ENCODE data around the gene SPC25.
"Not testable (repeated sequence)": the region's sequence is repeated elsewhere in the genome, so short reads cannot be mapped to it uniquely, and the experiment has no call there.

Gene SPC25, protein sequence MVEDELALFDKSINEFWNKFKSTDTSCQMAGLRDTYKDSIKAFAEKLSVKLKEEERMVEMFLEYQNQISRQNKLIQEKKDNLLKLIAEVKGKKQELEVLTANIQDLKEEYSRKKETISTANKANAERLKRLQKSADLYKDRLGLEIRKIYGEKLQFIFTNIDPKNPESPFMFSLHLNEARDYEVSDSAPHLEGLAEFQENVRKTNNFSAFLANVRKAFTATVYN

DNA sequence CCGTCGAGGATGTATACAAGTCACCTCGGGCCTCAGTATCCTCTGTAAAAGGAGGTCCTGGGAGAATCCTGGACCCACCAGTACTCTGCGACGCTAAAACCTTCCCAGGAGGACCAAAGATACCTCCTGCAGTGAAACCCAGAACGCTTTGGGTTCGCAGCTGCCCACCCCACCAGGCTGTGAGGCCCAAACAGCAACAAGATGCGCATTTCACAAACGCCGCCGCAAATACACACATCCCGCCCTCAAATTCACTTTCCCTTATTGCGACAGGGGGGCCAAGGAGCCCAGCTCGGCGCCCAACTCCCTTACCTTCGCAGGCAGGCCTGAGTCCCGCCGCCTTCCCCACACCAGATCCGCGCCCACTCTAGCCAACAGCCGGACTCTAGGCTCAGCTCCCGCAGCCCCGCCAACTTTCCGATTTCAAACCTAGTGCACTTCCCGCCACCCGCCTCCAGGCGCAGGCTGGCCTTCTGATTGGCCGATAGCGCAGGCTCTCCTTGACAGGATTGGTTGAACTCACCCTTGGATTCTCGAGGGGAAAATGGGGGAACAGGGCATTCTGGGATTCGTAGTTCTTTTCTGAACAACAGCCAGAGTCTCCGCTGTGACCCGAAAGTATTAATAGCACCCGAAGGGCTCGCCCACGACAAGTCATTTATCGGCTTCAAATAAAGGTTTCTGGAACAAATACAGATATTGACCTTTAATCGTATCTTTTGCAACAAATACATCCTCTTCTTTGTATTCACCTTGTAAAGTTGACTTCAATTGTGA, at the start of gene SPC25:
SPC25 (minus strand) TSS at position 425 of the 777 bp plus-strand sequence. CDS start 911 bp downstream, outside the sequence.
- H3K4me3 ChIP-seq (ENCODE audit: control insufficient read depth, low read depth, low read length): peak within 1 kb of the TSS; percentile 84
- TF ChIP-seq, protein P1, sequence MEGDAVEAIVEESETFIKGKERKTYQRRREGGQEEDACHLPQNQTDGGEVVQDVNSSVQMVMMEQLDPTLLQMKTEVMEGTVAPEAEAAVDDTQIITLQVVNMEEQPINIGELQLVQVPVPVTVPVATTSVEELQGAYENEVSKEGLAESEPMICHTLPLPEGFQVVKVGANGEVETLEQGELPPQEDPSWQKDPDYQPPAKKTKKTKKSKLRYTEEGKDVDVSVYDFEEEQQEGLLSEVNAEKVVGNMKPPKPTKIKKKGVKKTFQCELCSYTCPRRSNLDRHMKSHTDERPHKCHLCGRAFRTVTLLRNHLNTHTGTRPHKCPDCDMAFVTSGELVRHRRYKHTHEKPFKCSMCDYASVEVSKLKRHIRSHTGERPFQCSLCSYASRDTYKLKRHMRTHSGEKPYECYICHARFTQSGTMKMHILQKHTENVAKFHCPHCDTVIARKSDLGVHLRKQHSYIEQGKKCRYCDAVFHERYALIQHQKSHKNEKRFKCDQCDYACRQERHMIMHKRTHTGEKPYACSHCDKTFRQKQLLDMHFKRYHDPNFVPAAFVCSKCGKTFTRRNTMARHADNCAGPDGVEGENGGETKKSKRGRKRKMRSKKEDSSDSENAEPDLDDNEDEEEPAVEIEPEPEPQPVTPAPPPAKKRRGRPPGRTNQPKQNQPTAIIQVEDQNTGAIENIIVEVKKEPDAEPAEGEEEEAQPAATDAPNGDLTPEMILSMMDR (IDR thresholded peaks at IDR 0.05; ENCODE audit: control insufficient read depth, insufficient read depth, low read depth, low read length, missing control alignments): peak; percentile 17
- peak; percentile 40 for DNase-seq (ENCODE audit: low read depth)

DNA sequence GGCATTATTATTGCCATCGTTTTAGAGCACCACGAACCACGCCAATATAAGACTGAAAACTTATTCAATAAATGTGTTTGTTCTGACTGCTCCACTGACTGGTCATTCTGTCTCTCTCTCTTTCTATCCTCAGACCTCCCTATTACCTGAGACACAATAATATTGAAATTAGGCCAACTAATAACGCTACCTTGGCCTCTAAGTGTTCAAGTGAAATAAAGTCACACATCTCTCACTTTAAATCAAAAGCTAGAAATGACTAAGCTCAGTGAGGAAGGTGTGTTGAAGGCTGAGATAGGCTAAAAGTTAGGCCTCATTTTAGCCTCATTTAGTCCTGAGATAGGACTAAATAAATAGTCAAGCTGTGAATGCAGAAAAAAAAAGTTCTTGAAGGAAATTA, 49.7 kb upstream of the SPC25 start:
- H3K4me3 ChIP-seq (ENCODE audit: control insufficient read depth, low read depth, low read length): no peak overlapping the region
- DNase-seq (ENCODE audit: low read depth): no peak
- TF ChIP-seq, protein P1 (IDR thresholded peaks at IDR 0.05; ENCODE audit: control insufficient read depth, insufficient read depth, low read depth, low read length, missing control alignments): no peak

DNA sequence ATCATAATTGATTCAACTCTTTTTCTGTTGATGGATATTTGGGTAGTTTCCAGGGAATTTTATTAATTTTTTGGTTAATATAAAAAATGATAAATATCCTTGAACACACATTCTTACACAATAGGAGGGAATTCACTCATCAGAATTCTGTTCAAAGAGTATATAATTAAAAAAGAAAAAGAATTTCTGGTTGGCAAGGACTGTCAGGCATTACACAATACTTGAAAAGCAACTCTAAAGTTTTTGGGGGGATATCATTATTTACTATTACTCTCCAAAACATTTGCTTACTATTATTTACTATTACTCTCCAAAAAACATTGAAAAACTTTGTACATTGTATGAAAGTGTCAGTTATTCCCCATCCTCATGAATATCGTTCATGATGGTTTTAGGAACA, 48.8 kb upstream of the SPC25 start:
- H3K4me3 ChIP-seq (ENCODE audit: control insufficient read depth, low read depth, low read length): no peak overlapping the region
- no peak for DNase-seq (ENCODE audit: low read depth)
- TF ChIP-seq, protein P1 (IDR thresholded peaks at IDR 0.05; ENCODE audit: control insufficient read depth, insufficient read depth, low read depth, low read length, missing control alignments): no peak

DNA sequence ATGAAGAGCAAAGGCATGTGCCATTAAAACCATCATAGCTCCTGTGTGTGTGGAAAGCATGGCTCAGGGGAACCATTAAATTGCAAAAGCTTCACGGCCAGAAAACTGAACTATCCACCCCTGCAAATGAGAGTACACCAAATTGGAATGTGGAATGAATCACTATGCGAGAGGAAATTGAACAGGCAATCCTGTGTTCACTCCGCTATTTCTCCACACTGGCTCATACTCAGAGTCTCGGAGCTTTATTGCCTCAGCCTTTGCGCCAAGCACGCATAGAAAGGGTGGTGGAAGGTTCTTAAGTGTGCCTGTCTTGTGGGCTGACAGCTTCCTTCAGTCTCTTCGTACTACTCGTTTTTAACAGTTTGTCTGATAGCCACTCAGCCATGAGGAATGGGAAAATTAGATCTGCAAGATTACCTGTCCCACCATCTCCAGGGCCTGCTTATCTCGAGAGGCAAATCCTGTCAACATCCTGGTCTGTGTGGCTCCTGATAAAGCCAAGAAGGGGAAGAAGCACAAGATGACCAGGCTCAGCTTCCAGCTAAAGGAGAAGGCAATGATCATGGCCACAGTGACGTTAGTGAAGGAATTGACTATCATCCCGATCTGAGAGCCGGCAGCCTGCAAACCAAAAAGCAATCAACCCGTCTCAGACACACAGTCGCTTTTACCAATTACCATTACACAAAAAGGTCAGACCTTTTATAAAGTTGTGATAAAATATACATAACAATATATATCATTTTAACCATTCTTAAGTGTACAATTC, 45.8 kb upstream of the SPC25 start:
- H3K4me3 ChIP-seq (ENCODE audit: control insufficient read depth, low read depth, low read length): no peak overlapping the region
- TF ChIP-seq, protein P1 (IDR thresholded peaks at IDR 0.05; ENCODE audit: control insufficient read depth, insufficient read depth, low read depth, low read length, missing control alignments): no peak
- peak; percentile 79 for DNase-seq (ENCODE audit: low read depth)

DNA sequence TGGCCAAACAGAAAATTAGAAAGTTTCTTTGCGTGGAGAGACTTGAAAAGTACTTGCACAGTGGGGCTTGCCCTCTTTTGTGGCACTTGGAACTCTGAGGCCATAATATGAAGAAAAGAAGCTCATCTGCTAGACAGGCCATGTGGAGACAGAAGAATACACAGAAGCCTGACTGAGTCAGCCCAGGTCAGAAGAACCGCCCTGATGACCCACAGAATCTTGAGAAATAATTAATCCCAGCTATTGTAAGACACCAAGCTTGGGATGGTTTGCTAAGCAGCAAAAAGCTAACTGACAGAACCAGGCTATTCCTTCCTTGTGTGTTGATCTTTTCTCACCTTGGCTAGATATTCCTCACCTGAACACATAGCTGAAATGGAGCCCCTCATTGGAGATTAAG, 44.6 kb upstream of the SPC25 start:
- DNase-seq (ENCODE audit: low read depth): peak; percentile 14
- H3K4me3 ChIP-seq (ENCODE audit: control insufficient read depth, low read depth, low read length): no peak overlapping the region
- TF ChIP-seq, protein P1 (IDR thresholded peaks at IDR 0.05; ENCODE audit: control insufficient read depth, insufficient read depth, low read depth, low read length, missing control alignments): no peak

DNA sequence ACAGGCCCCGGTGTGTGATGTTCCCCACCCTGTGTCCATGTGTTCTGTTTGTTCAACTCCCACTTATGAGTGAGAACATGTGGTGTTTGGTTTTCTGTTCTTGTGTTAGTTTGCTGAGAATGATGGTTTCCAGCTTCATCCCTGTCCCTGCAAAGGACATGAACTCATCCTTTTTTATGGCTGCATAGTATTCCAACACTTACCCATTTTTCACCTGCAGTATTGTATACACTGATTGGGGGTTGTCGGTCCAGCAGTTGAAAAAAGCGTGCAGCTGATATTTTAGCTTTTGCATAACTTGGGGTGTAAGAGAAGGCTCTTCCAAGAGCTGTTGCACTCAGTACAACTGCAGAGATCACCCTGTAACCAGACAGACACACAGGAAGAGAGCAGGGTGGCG, 41.9 kb upstream of the SPC25 start:
- DNase-seq (ENCODE audit: low read depth); H3K4me3 ChIP-seq (ENCODE audit: control insufficient read depth, low read depth, low read length): not testable (repeated sequence)
